A673 (cell line): ENCODE results near the gene BAIAP2. TPM values are rescaled to one million over a fixed set of nuclear protein-coding genes. Genes with fewer than 3 reads are reported as not detected.

ENCODE experiments used
- BruUV-seq: library from RNA; stranded (reverse); fragments of 400-500 nt; replicated peaks from 2 replicates; lab custom pipeline; 2021; lab: Mats Ljungman, UMichigan
- CTCF ChIA-PET: fragments of 300-600 bp; sonication (Branson Sonifier 250); formaldehyde crosslinking; loops from one replicate; lab custom pipeline; 2022; ENCODE audit warnings: antibody characterized with exemption; lab: Charles Lee
- POLR2A ChIA-PET: fragments of 300-600 bp; sonication (Branson Sonifier 250); formaldehyde crosslinking; loops from one replicate; lab custom pipeline; 2022; ENCODE audit warnings: antibody characterized with exemption; ENCODE audit not compliant: low non-redundant PET; lab: Charles Lee
- DNase-seq: peaks from one replicate; pipeline ENCODE4 v3.0.0-alpha.2; 2015; ENCODE audit warnings: low spot score
- H3K27ac ChIP-seq: fragments of 200-600 bp; sonication (generic); 2 replicates; pipeline ENCODE4 v1.5.1; 2016; ENCODE audit warnings: mixed run types, low read depth, mild to moderate bottlenecking, mixed read lengths, antibody characterized with exemption, low read length; ENCODE audit not compliant: poor library complexity, severe bottlenecking
- H3K27me3 ChIP-seq: fragments of 200-600 bp; sonication (generic); replicated peaks from 2 replicates; pipeline ENCODE4 v1.6.1; 2017; ENCODE audit warnings: mixed run types, low read depth, mild to moderate bottlenecking, mixed read lengths, antibody characterized with exemption, low read length; ENCODE audit not compliant: insufficient read depth, poor library complexity
- H3K36me3 ChIP-seq: fragments of 200-600 bp; sonication (generic); 2 replicates; pipeline ENCODE4 v1.6.1; 2016; ENCODE audit warnings: mixed run types, mild to moderate bottlenecking, mixed read lengths, antibody characterized with exemption, low read length; ENCODE audit not compliant: insufficient read depth, poor library complexity, severe bottlenecking
- H3K4me1 ChIP-seq: fragments of 200-600 bp; sonication (generic); 2 replicates; pipeline ENCODE4 v1.6.1; 2017; ENCODE audit warnings: mixed run types, mild to moderate bottlenecking, mixed read lengths, antibody characterized with exemption, low read length; ENCODE audit not compliant: insufficient read depth, poor library complexity, severe bottlenecking
- H3K4me3 ChIP-seq: fragments of 200-600 bp; sonication (generic); 2 replicates; pipeline ENCODE4 v1.5.1; 2016; ENCODE audit warnings: low read depth, mixed run types, mild to moderate bottlenecking, mixed read lengths, low read length; ENCODE audit not compliant: poor library complexity, severe bottlenecking
- H3K9me3 ChIP-seq: fragments of 200-600 bp; sonication (generic); 2 replicates; pipeline ENCODE4 v1.6.1; 2016; ENCODE audit warnings: mixed run types, low read depth, mild to moderate bottlenecking, mixed read lengths, antibody characterized with exemption, low read length; ENCODE audit not compliant: poor library complexity, severe bottlenecking
- CTCF ChIP-seq: fragments of 300-800, 200-600 bp; sonication (generic); conservative IDR thresholded peaks from 2 replicates; pipeline ENCODE4 v1.5.1; 2017; ENCODE audit warnings: low read depth, mild to moderate bottlenecking, antibody characterized with exemption, low read length, moderate library complexity, mixed read lengths
- EZH2 ChIP-seq: fragments of 200-600 bp; sonication (generic); IDR thresholded peaks from 2 replicates; pipeline ENCODE4 v1.6.1; 2017; ENCODE audit warnings: borderline replicate concordance, low read depth, mild to moderate bottlenecking, mixed read lengths, antibody characterized with exemption, low read length; ENCODE audit not compliant: poor library complexity, severe bottlenecking
- intact Hi-C: fragments of 100-400 bp; cut with micrococcal nuclease; formaldehyde crosslinking; loops from one replicate; pipeline ENCODE4 v1.10.0; 2022; ENCODE audit not compliant: unreplicated experiment
- total RNA-seq: library from RNA; stranded (reverse); gene quantifications from 2 replicates; pipeline ENCODE4 v1.2.3, GENCODE V29; 2021

Gene BAIAP2
- total RNA-seq, 1 experiment from 2014 or later, result 51.6 TPM

GRCh38 chr17:81090361-81091136, 55.6 kb downstream of the BAIAP2 start:
- CTCF ChIA-PET, result interaction anchor here (0.6 kb wide), 2 partner anchors 51 to 640 kb away, joined by 9 to 10 read pairs; no protein-coding TSS in a partner anchor
- H3K27me3 ChIP-seq, result no peaks in the 10 kb centered on the region
- BruUV-seq, result no TSS peak
- POLR2A ChIA-PET, result no interaction called here
- DNase-seq, result peak; percentile 82
- H3K9me3 ChIP-seq, result no peaks in the 10 kb centered on the region
- H3K4me3 ChIP-seq, result no peak overlapping the region
- TF ChIP-seq CTCF, result no peak
- no peak for TF ChIP-seq EZH2
- intact Hi-C loops, result no loop called here
- peaks cover 32% of the 10 kb centered on the region for H3K4me1 ChIP-seq
- H3K36me3 ChIP-seq, result no peaks in the 10 kb centered on the region
- H3K27ac ChIP-seq, result peak overlapping the region; percentile 54

- DNase-seq, result no peak
- no peaks in the 10 kb centered on the region for H3K36me3 ChIP-seq
These were observed 56.2 kb downstream of the BAIAP2 start for GRCh38 chr17:81091154-81091553.

GRCh38 chr17:81091774-81092517, 57.0 kb downstream of the BAIAP2 start:
- DNase-seq, result no peak
- Histone ChIP-seq H3K27ac (peak overlapping the region; percentile 54), H3K4me1 (peaks cover 46% of the 10 kb centered on the region), H3K4me3 (no peak overlapping the region), H3K9me3 (no peaks in the 10 kb centered on the region), H3K27me3 (no peaks in the 10 kb centered on the region), H3K36me3 (no peaks in the 10 kb centered on the region)
- ChIA-PET CTCF (no interaction called here), POLR2A (no interaction called here)
- no peak for TF ChIP-seq CTCF
- no peak for TF ChIP-seq EZH2
- no TSS peak for BruUV-seq
- intact Hi-C loops, result no loop called here

More at GRCh38 chr17:81091154-81091553, 56.2 kb downstream of the BAIAP2 start:
- Histone ChIP-seq H3K27me3 (no peaks in the 10 kb centered on the region), H3K4me3 (no peak overlapping the region), H3K27ac (peak overlapping the region; percentile 54), H3K9me3 (no peaks in the 10 kb centered on the region), H3K4me1 (peaks cover 38% of the 10 kb centered on the region)
- TF ChIP-seq EZH2, result no peak
- BruUV-seq, result no TSS peak
- intact Hi-C loops, result no loop called here
- ChIA-PET POLR2A (no interaction called here), CTCF (interaction anchor here (0.6 kb wide), 2 partner anchors 51 to 641 kb away, joined by 9 to 10 read pairs; no protein-coding TSS in a partner anchor)
